GM21360 (cell line): Measurements from ENCODE around the gene KIF19.

ENCODE experiments used
- ATAC-seq: cut with Tn5 transposase; IDR thresholded peaks from one replicate; pipeline ENCODE4 v1.9.1; 2021; ENCODE audit warnings: mild to moderate bottlenecking, moderate library complexity; ENCODE audit not compliant: unreplicated experiment

The KIF19 gene

DNA sequence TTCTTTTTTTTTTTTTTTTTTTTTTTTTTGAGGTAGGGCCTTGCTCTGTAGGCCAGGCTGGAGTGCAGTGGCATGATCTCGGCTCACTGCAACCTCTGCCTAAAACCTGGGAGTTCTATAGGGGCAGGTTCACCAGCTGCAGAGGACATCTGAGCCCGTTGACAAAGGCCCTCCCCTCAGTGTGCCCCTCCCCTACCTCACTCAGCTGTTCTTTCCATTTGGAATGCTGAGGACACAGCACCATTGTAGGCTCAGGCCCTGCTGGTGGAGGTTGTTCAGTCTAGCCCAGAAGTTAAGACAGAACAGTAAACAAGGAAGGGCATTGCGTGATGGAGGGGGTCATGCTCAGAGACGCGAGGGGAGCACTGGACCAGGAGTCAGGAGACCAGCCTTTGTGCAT lies 21.8 kb upstream of the KIF19 start:
- ATAC-seq: no peak

DNA sequence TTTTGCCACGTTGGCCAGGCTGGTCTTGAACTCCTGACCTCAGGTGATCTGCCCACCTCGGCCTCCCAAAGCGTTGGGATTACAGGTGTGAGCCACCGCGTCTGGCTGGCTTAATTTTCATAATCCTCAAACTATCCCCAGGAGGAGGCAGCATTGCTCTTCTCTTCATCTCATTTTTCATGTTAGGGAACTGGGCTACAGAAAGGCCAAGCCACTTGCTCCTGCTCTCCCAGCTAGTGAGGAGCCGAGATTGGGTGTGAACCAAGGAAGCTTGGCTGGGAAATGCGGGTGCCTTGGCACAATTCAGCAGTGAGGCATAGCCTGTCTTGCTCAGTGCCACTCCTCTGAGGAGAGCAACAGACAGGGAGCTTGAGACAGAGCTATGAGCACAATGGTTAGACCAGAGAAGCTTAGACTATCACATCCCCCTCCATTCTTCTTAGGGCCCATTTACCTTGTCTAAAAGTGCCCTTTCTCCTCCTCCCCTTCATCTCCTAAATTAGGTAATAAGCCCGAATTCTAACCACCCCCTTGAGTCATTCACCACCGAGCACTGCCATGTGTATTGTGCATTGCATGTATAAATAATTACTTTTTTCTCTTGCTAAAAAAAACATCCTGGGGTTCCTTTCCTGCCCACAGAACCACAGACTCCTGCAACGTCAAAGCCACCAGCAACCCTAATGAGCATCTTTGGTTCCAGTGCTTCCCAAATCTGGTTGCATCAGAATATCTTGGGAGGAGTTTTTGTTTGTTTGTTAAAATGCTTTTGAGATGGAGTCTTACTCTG lies 20.0 kb upstream of the KIF19 start:
- no peak for ATAC-seq

DNA sequence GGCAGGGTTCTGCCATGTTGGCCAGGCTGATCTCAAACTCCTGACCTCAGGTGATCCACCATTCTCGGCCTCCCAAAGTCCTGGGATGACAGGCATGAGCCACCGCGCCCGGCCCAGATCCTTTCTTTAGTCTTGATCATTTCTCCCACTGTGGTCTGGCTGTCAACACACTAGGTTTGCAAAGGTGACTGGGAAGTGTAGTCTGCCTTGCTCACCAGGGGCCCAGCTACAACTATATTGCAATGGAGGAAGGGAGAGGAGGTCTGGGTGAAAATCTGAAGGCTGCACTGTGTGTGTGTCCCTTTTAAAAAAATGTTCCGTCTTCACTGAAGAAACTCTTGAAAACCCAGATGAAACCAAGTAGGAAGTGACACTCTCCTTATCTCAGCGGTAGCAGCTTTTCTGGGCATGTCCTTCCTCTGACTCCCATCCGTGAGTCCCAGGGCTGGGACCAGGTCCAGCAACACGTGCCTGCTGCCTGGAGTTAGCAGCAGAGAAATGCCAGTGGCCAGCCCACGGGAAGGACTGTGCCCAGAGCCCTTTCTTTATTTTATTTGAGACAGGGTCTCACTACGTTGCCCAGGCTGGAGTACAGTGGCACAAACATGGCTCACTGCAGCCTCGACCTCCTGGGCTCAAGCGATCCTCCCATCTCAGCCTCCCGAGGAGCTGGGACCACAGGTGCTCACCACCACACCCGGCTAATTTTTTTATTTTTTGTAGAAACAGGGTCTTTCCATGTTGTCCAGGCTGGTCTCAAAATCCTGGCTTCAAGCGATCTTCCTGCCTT lies 17.8 kb upstream of the KIF19 start:
- no peak for ATAC-seq

DNA sequence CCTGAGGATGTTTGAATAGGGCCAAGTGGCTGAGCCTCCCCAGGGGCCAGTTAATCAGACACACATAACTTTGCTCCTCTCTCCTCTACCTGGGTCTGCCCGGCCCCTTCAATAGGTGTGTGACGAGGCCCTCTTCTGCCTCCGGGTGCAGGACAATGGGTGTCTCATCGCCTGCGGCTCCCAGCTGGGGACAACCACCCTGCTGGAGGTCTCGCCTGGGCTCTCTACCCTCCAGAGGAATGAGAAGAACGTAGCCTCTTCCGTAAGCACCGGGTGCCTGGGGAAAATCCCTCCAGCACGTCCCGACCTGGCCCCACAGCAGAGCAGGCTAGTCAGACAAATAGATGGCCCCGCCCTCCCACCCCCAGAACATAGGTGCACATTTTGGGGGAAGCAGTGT lies 16.1 kb upstream of the KIF19 start:
- no peak for ATAC-seq

DNA sequence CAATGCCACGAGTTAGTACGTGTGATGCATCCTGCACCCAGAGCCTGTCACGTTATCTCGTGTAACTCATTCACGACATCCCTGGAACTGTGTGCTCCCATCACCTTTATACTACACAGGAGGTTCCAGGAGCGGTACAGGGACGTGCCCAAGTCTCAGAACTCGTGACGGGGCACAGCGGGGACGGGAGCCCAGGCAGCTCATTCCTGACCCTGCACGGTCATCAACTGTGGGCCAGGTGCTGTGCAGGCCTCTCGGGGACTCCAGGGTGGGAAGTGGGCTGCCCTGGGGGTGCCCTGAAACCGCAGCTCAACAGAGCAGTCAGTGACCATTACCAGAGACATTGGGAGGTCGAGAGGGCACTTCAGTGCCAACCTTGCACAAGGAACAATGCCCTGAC lies 11.1 kb upstream of the KIF19 start:
- ATAC-seq: no peak

DNA sequence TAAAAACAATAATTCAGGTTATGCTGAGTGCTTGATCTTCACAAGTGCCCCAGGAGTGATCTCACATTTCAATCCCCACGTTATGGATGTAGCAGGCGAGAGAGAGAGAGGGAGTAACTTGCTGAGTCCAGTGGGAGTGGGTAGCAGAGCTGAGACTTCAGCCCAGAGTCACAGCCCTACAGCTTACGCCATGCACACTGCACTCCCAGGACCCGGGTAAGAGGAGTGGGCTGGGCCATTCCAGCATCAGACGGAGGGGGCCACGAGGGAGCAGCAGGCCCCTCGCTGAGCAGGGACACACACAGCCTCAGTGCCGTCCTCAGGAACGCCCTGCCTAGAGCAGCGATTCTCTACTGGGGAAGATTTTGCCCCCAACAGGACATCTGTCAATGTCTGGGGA lies 9.8 kb upstream of the KIF19 start:
- no peak for ATAC-seq

DNA sequence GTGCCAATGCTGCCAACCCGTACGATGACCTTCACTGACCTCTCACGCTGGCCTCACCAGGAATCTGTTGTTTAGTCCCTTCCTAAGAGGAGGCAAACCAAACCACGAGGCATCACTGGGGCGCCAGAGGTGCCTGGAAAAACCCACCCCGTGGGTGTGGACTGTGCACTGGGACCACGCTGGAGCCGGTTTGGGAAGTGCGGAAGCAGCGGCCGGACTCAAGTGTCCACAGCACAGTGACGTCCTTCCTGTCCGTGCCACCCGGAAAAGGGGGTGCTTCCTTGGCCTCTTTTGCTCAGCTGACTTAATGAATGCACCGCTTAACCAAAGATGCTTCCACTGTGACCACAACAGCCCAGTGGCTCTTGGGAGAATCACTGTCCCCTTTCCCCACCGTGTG lies 9.0 kb upstream of the KIF19 start:
- ATAC-seq: no peak

DNA sequence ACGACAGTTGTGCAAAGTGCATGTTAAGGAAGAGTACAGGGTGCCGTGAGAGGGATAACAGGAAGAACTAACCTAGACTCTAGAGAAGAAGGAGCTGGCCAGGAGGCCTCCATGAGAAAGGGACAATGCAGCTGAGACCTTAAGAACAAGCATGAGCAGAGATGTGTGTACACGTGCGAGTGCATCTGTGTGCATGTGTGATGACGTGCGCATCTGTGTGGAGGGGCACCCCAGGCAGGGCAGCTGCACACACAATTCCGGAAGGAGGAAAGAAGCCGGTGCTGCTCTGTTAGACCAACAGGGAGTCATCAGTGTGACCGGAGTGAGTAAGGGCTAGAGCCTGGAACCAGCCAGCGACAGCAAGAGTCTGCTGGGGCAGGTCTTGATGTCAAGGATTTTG lies 7.6 kb upstream of the KIF19 start:
- ATAC-seq: no peak

DNA sequence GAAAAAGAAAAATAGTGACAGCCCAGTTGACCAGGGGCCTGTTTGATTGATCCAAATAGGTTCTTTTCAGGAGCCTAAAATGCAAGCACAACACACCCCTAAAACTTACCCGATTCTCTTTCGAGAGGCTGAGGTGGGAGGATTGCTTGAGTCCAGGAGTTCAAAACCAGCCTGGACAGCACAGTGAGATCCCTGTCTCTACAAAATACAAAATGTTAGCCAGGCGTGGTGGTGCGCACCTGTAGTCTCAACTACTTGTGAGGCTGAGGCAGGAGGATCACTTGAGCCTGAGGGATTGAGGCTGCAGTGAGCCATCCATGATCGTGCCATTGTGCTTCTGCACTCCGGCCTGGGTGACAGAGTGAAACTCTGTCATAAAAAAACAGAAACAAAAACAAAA lies 1.5 kb upstream of the KIF19 start:
- ATAC-seq: no peak

DNA sequence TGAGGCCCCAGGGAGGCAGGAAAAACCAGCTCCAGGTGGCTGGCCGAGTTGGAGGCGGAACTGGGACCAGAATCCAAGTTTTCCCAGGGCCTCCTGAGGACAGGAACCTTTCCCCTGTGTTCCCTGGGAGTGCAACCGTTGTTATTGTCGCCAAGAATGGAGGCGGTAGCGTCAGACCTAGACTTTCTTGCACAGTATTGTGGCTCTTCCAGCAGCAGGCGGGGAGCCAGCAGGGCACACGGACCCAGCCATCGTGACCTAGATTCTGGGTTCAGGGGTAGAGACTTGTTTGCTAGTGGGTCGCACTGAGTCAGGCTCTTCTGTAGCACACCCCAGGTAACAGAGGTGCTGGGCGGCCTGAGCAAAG lies 667 bp upstream of the KIF19 start:
- no peak for ATAC-seq

DNA sequence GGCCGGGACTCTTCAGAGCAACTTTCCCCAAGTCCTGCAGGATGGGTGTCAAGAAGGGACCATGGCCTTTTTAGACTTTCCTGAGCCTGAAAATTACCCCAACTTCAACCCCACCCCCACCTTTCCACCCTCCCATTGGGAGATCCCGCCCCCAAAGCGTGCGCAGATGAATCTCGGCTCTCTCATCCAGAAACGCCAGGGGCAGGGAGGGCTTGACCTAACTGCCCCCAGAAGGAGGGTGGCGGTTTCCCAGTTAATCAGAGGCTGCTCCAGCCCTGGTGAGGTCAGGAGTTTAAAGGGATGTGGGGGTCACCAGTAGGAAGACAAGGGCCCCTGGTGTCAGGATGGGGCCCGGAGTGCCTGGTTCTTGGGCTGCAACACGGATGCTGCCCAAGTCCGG lies 480 bp downstream of the KIF19 start:
- ATAC-seq: no peak

DNA sequence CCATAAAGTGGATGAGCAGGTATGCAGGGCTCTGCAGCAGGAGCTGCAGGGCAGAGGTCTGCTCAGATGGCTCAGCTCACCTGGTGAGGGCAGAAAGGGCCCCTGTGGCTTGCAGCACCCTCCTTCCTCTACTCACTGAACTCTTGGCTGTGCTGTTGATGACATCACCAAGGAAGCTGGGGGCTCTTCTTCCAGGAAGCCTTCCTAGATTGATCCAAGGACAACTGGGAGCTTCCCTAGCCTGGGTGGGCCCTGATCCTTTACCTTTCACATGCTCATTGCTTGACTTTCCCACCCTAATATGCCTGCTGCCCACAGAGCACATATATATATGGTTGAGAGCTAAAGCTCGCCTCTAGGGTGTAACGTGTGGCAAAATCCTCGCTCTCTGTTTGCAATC lies 2.5 kb downstream of the KIF19 start:
- no peak for ATAC-seq

DNA sequence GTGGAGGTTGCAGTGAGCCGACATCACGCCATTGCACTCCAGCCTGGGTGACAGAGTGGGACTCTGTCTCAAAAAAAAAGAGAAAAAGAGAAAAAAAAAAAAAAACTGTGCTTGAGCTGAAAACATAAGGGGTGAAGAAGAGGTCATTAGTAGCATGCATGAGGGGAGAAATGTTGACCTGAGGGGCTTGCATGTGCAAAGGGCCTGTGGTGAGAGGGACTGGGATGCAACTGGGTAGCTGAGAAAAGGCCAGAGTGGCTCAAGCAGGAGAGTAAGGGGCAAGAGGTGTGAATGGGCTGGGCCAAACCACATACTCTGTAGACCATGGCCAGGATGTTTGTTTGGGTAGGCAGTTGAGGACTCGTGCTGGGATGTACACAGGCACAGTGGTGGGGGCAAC lies 3.4 kb downstream of the KIF19 start:
- no peak for ATAC-seq

DNA sequence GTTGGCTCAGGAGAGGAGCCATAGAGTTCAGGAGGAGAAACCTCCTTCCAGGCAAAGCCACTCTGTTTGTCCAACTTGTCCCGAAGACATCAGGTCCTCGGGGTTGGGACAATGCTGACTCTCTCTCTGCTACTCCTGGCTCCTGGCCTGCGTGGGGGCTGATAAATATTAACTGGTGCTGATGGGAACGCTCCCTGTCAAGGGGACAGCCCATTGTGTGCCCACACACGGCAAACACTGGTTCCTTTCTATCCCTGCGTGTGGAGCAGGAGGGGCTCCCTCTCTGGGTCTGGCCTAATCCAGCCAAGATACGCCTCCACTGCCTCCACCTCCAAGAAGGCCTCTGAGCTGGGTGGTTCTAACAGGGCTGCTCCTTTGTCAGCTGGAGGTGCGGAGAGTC lies 4.4 kb downstream of the KIF19 start:
- no peak for ATAC-seq

DNA sequence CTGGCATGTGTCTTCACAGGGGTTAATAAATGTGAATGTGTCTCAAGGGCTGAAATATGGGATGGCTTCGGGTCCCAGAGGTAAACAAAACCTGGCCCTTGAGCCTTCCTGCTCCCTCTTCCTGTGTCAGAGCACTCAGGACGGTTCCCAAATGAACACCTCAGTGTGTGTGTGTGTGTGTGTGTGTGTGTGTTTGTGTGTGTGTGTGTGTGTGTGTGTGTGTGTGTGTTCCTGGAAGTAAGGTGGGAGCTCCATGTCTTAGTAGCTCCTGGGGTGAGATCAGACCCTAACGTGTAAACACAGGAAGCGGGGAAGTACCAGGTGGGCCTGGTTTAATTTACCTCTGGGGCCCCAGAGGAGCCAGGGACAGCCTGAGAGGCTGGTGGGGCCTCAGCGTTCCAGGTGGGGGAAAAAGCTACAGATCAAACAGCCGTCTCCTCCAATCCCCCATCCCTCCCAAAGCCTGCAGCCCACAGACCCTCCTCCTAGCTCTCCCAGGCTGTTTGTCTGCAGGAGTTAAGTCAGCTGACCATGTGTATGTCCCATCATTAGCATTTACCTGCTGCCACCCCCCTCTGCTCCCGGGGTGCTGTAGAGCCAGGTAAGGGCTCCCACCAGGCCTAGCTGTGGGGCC lies 6.1 kb downstream of the KIF19 start:
- ATAC-seq: no peak

DNA sequence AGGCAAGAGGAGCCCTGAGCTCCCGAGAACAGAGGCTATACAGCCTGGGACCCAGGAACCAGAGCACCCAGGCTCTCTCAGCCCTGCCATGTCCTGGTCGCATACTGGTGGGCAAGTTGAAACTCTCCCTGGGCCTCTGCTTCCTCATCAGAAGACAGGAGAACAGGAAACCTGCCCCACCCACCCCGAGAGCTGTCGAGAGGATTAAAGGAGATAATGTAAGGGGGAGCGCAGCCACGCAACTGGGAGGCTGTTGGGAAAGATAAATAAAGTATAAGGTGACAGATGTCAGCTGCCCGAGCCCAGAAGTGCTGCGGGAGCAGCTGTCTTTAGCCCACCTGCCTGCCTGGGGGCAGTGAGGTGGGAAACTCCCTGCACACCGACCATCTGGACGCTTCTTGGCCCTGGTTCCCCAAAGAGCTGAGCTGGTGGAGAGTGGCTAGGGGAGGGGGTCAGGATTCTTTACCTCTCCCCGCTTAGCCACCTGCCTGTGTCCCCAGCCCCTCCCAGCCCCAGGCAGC lies 6.8 kb downstream of the KIF19 start:
- no peak for ATAC-seq

DNA sequence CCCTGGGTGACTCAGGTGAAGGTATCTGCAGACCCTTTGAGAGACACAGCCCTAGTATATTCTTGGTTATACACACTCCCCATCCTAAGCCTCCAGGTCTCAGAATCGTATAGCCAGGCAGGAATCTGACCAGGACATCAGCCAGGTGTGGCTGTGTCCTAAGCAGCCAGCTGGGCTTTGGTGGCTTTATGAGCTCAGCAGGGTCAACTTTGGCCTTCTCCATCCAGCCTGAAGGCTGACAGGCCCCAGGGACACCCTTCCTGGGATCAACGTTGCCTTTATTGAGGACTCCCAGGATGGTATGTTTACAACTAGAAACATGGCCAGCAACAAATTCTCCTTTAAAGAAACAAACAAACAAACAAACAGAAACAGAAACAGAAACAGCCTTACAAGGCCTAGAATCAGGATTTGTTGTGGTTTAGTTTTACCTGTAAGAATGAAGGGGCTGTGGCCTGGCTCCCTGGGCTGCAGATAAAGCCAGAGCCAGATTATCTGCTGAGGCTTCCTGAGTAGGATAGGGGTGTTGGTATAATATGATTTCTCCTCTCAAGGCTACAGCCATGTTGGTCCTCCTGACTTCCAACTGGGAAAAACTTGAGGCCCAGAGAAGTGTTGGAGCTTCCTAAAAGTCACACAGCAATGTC lies 8.5 kb downstream of the KIF19 start:
- no peak for ATAC-seq

DNA sequence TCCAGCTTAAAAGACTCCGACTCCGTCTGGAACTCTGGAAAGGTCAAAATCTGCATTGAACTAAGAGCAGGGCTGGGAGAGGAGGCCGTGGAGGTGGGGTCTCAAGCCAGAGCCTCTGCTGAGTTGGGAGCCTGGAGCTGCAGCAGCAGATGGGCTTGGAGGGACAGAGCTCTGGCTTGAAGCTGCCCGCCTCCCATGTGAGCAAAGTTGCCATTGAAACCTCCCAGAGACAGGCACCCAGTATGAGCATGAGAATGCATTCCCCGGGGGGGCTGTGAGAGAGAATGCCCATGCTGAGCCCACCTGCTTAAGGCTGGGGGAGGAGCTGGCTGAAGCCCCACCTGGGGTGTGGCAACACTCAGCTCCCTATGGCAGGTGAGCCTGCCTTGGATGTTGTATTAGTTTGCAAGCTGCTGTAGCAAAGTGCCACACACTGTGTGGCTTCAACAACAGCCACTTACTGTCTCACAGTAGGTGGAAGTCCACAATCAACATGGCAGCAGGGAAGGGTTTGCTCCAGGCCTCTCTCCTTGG lies 9.6 kb downstream of the KIF19 start:
- ATAC-seq: no peak

DNA sequence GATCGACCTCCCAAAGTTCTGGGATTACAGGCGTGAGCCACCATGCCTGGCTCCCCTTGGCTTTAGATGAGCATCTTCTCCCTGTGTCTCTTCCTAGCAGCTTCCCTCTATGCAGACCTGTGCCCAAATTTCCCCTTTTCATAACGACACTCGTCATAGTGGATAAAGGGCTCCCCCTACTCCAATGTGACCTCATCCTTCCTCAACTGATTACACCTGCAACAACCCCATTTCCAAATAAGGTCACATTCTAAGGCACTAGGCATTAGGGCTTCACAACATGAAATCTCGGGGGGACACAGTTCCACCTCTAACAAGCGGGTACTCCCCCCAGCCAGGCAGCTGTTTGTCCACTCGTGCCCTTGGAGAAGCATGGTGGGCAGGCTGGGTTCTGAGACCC lies 10.3 kb downstream of the KIF19 start:
- no peak for ATAC-seq

DNA sequence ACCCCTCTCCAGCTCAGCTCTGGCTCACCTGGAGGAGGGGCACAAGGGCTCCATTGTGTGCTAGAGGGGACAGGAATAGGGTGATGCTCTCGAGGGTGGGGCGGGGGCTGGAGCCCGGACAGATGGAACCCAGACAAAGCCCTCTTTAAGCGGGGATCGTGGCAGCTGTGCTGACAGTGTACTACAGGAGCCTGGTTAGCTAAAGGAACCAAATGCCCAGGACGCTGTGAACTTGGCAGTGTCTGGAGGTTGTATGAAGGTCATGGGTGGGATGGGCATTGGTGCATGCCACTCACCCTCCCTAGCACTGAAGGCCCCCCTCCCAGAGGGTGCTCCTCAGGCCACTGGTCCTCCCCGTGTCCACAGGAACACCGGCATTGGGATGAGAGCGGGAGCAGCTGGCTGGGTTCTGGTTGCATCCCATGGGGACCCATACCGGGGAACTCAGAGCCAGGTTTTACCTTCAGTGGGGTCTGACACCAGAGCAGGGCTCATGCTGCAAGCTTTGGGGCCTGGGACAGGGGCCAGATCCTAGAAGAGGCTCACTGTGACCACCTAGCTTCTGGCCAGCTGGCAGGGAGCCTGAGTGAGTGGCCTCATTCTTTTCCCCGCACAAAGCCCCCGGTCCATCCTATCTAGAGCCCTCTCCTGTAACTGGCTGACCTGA lies 11.9 kb downstream of the KIF19 start:
- ATAC-seq: no peak
